Measurements from ENCODE around the gene ANKRD44. TPM values are rescaled to one million over a fixed set of nuclear protein-coding genes. Genes with fewer than 3 reads are reported as not detected.

ANKRD44 gene
- total RNA-seq, 4 donors from 2014 or later, result 24.4 to 51.8 (median 35.7) TPM

DNA sequence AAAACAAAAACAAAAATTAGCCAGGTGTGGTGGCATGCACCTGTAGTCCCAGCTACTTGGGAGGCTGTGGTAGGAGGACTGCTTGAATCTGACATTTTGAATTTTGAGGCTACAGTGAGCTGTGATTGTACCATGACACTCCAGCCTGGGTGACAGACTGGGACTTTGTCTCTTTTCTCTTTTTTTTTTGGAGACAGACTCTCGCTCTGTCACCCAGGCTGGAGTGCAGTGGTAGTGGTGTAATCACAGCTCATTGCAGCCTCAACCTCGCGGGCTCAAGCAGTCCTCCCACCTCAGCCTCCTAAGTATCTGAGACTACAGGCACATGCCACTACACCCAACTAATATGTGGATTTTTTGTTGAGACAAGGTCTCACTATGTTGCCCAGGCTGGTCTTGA, 35.6 kb downstream of the ANKRD44 start:
- H3K9me3 ChIP-seq, result no peaks in the 10 kb centered on the region
- 83% methylated on average over 1 of the region's 3 CpGs; no CpG with 5 or more reads in 1 of the 2 donors for WGBS, 2 donors (ENCODE audit: low coverage in 1 of 2)

DNA sequence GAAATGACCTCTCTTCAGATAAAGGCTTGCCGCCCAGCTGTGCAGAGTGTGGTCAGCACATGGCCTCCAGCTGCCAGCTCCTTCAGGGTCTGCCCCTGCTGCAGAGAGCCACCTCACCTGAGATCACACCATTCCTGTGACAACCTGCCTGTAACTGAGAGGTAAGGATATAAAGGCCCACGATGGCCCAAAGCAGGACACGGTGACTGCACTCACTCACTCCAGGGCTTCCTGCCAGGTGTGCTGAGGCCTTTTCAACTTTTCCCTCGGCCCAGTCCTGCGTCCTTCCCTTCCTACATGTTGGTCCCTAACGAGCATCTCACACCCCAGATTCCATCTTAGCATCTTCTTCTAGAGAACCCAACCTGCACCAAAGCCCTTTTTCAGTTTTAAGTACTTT, 36.2 kb downstream of the ANKRD44 start:
- no peaks in the 10 kb centered on the region for H3K36me3 ChIP-seq
- WGBS, 2 donors (ENCODE audit: low coverage in 1 of 2), result 59 to 82% methylated on average over 4 to 6 of the region's 6 CpGs
- no peaks in the 10 kb centered on the region for H3K27me3 ChIP-seq
- no peak for ATAC-seq
- peaks cover 0 to 34% (median 3%) of the 10 kb centered on the region in 3 donors for H3K4me1 ChIP-seq
- TF ChIP-seq EP300 (IDR thresholded peaks at IDR 0.05) (no peak), POLR2AphosphoS5 (IDR thresholded peaks at IDR 0.05) (no peak), CTCF (IDR thresholded peaks at IDR 0.05) (no peak), POLR2A (IDR thresholded peaks at IDR 0.05) (no peak)
- no peak overlapping the region for H3K4me3 ChIP-seq
- H3K27ac ChIP-seq, result no peak overlapping the region
- H3K9me3 ChIP-seq, result no peaks in the 10 kb centered on the region

More for the DNA sequence above, 35.6 kb downstream of the ANKRD44 start:
- Histone ChIP-seq H3K27ac (no peak overlapping the region), H3K27me3 (no peaks in the 10 kb centered on the region), H3K4me1 (peaks cover 0 to 33% (median 1%) of the 10 kb centered on the region in 3 donors), H3K36me3 (no peaks in the 10 kb centered on the region), H3K4me3 (no peak overlapping the region)
- TF ChIP-seq POLR2AphosphoS5 (IDR thresholded peaks at IDR 0.05) (no peak), EP300 (IDR thresholded peaks at IDR 0.05) (no peak), POLR2A (IDR thresholded peaks at IDR 0.05) (no peak), CTCF (IDR thresholded peaks at IDR 0.05) (no peak)
- no peak for ATAC-seq

DNA sequence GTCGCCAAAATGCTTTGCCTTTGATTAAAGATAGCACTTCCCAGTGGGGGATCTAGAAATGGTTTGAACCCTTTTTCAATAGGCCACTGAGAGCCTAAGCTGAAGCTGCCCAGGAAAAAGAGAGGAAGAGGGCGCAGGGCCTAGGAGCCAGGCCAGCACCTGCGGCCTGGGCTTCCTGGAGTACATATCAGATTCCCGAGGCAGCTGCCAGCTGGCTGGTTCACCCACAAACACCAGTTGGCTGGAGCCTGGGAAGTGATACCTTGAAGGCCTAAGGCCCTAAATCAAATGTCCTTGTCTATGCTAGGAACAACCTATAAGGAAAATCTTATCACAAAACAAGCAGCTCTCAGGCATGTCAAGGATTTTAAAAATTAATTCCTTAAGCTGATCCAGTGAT, 37.1 kb downstream of the ANKRD44 start:
- TF ChIP-seq POLR2A (IDR thresholded peaks at IDR 0.05) (no peak), POLR2AphosphoS5 (IDR thresholded peaks at IDR 0.05) (no peak), EP300 (IDR thresholded peaks at IDR 0.05) (no peak), CTCF (IDR thresholded peaks at IDR 0.05) (no peak)
- 43 to 57% methylated on average over 1 to 3 of the region's 4 CpGs for WGBS, 2 donors (ENCODE audit: low coverage in 1 of 2)
- Histone ChIP-seq H3K4me3 (no peak overlapping the region), H3K36me3 (no peaks in the 10 kb centered on the region), H3K27ac (no peak overlapping the region), H3K9me3 (no peaks in the 10 kb centered on the region), H3K4me1 (peaks cover 0 to 34% (median 3%) of the 10 kb centered on the region in 3 donors), H3K27me3 (no peaks in the 10 kb centered on the region)
- ATAC-seq, result no peak

GRCh38 chr2:197270601-197271000, 40.0 kb downstream of the ANKRD44 start:
- 86 to 100% methylated on average over 3 of the region's 3 CpGs for WGBS, 2 donors (ENCODE audit: low coverage in 1 of 2)
- Histone ChIP-seq H3K4me1 (peaks cover 0 to 54% (median 3%) of the 10 kb centered on the region in 3 donors), H3K27ac (no peak overlapping the region), H3K4me3 (no peak overlapping the region), H3K36me3 (no peaks in the 10 kb centered on the region), H3K27me3 (no peaks in the 10 kb centered on the region), H3K9me3 (no peaks in the 10 kb centered on the region)
- TF ChIP-seq EP300 (IDR thresholded peaks at IDR 0.05) (no peak), POLR2AphosphoS5 (IDR thresholded peaks at IDR 0.05) (no peak), CTCF (IDR thresholded peaks at IDR 0.05) (no peak), POLR2A (IDR thresholded peaks at IDR 0.05) (no peak)
- ATAC-seq, result no peak

- H3K27ac ChIP-seq, result no peak overlapping the region
- no peak for ATAC-seq
Measured at GRCh38 chr2:197269815-197270214, 40.8 kb downstream of the ANKRD44 start.

More at GRCh38 chr2:197269815-197270214, 40.8 kb downstream of the ANKRD44 start:
- H3K4me3 ChIP-seq, result no peak overlapping the region
- no peaks in the 10 kb centered on the region for H3K9me3 ChIP-seq
- no peak for TF ChIP-seq CTCF (IDR thresholded peaks at IDR 0.05)
- no peak for TF ChIP-seq POLR2A (IDR thresholded peaks at IDR 0.05)
- TF ChIP-seq EP300 (IDR thresholded peaks at IDR 0.05), result no peak
- no peak for TF ChIP-seq POLR2AphosphoS5 (IDR thresholded peaks at IDR 0.05)
- no peaks in the 10 kb centered on the region for H3K36me3 ChIP-seq
- peaks cover 0 to 62% (median 3%) of the 10 kb centered on the region in 3 donors for H3K4me1 ChIP-seq
- no peaks in the 10 kb centered on the region for H3K27me3 ChIP-seq

Data from gastroesophageal sphincter (tissue), 4 donors.